Measurements from ENCODE around the gene MDM2.

MDM2 gene

GRCh38 chr12:68854078-68854468 is 46.1 kb downstream of the MDM2 start:
- DNase-seq (ENCODE audit: low read depth), result no peak
- TF ChIP-seq CTCF (IDR thresholded peaks at IDR 0.05; ENCODE audit: control insufficient read depth, extremely low read depth, insufficient read depth), result no peak
- no peak overlapping the region for H3K4me3 ChIP-seq (ENCODE audit: low read depth, low read length)

GRCh38 chr12:68854554-68854953 is 46.6 kb downstream of the MDM2 start:
- no peak for TF ChIP-seq CTCF (IDR thresholded peaks at IDR 0.05; ENCODE audit: control insufficient read depth, extremely low read depth, insufficient read depth)
- no peak for DNase-seq (ENCODE audit: low read depth)
- no peak overlapping the region for H3K4me3 ChIP-seq (ENCODE audit: low read depth, low read length)

GRCh38 chr12:68855111-68855510 is 47.1 kb downstream of the MDM2 start:
- no peak for TF ChIP-seq CTCF (IDR thresholded peaks at IDR 0.05; ENCODE audit: control insufficient read depth, extremely low read depth, insufficient read depth)
- no peak for DNase-seq (ENCODE audit: low read depth)
- H3K4me3 ChIP-seq (ENCODE audit: low read depth, low read length), result no peak overlapping the region

- TF ChIP-seq CTCF (IDR thresholded peaks at IDR 0.05; ENCODE audit: control insufficient read depth, extremely low read depth, insufficient read depth), result no peak
- DNase-seq (ENCODE audit: low read depth), result no peak
- no peak overlapping the region for H3K4me3 ChIP-seq (ENCODE audit: low read depth, low read length)
Observed at GRCh38 chr12:68855771-68856170, 47.8 kb downstream of the MDM2 start.

GRCh38 chr12:68856510-68856909 is 48.5 kb downstream of the MDM2 start:
- TF ChIP-seq CTCF (IDR thresholded peaks at IDR 0.05; ENCODE audit: control insufficient read depth, extremely low read depth, insufficient read depth), result no peak
- DNase-seq (ENCODE audit: low read depth), result no peak
- no peak overlapping the region for H3K4me3 ChIP-seq (ENCODE audit: low read depth, low read length)

- DNase-seq (ENCODE audit: low read depth), result no peak
- no peak for TF ChIP-seq CTCF (IDR thresholded peaks at IDR 0.05; ENCODE audit: control insufficient read depth, extremely low read depth, insufficient read depth)
- no peak overlapping the region for H3K4me3 ChIP-seq (ENCODE audit: low read depth, low read length)
Observed at GRCh38 chr12:68861890-68862289, 53.9 kb downstream of the MDM2 start.

GRCh38 chr12:68863109-68863770 is 55.3 kb downstream of the MDM2 start:
- DNase-seq (ENCODE audit: low read depth), result no peak
- no peak overlapping the region for H3K4me3 ChIP-seq (ENCODE audit: low read depth, low read length)
- no peak for TF ChIP-seq CTCF (IDR thresholded peaks at IDR 0.05; ENCODE audit: control insufficient read depth, extremely low read depth, insufficient read depth)

All from LNCaP clone FGC (cell line).